ENCODE measurements around the gene PHYHIPL.
"Not testable (repeated sequence)": the region's sequence is repeated elsewhere in the genome, so short reads cannot be mapped to it uniquely, and the experiment has no call there.

Gene PHYHIPL

GRCh38 chr10:59206204-59206720 lies 29.8 kb downstream of the PHYHIPL start:
- no peak for DNase-seq

GRCh38 chr10:59212301-59212798 lies 35.9 kb downstream of the PHYHIPL start:
- no peak for DNase-seq

- no peak for DNase-seq
These were observed 37.7 kb downstream of the PHYHIPL start for GRCh38 chr10:59214160-59214559.

- DNase-seq: no peak
These were observed 39.9 kb downstream of the PHYHIPL start for GRCh38 chr10:59216178-59216869.

GRCh38 chr10:59222788-59223187 lies 46.3 kb downstream of the PHYHIPL start:
- DNase-seq: no peak

- DNase-seq: not testable (repeated sequence)
These were observed 47.2 kb downstream of the PHYHIPL start for GRCh38 chr10:59223597-59223996.

GRCh38 chr10:59225211-59225610 lies 48.8 kb downstream of the PHYHIPL start:
- DNase-seq: no peak

GRCh38 chr10:59227136-59227673 lies 50.8 kb downstream of the PHYHIPL start:
- no peak for DNase-seq

GRCh38 chr10:59229441-59229840 lies 53.0 kb downstream of the PHYHIPL start:
- no peak for DNase-seq

GRCh38 chr10:59234194-59234593 lies 57.8 kb downstream of the PHYHIPL start:
- DNase-seq: no peak

GRCh38 chr10:59234816-59235429 lies 58.5 kb downstream of the PHYHIPL start:
- no peak for DNase-seq

GRCh38 chr10:59236064-59236697 lies 59.7 kb downstream of the PHYHIPL start:
- no peak for DNase-seq

- DNase-seq: no peak
These were observed 61.3 kb downstream of the PHYHIPL start for GRCh38 chr10:59237775-59238174.

GRCh38 chr10:59239108-59239507 lies 62.7 kb downstream of the PHYHIPL start:
- DNase-seq: not testable (repeated sequence)

- no peak for DNase-seq
These were observed 64.2 kb downstream of the PHYHIPL start for GRCh38 chr10:59240582-59241183.

GRCh38 chr10:59242057-59242456 lies 65.6 kb downstream of the PHYHIPL start:
- no peak for DNase-seq

GRCh38 chr10:59242991-59243390 lies 66.5 kb downstream of the PHYHIPL start:
- DNase-seq: no peak

- no peak for DNase-seq
These were observed 67.3 kb downstream of the PHYHIPL start for GRCh38 chr10:59243611-59244195.

GRCh38 chr10:59244871-59245270 lies 68.4 kb downstream of the PHYHIPL start:
- DNase-seq: no peak

GRCh38 chr10:59245686-59246085 lies 69.2 kb downstream of the PHYHIPL start:
- DNase-seq: no peak

- no peak for DNase-seq
These were observed 76.0 kb downstream of the PHYHIPL start for GRCh38 chr10:59252491-59252890.

- DNase-seq: no peak
These were observed 79.0 kb downstream of the PHYHIPL start for GRCh38 chr10:59255463-59255862.

- DNase-seq: no peak
These were observed 80.8 kb downstream of the PHYHIPL start for GRCh38 chr10:59257224-59257623.
